GM12878 (cell line): Measurements from ENCODE around the gene TTC23. TPM values are rescaled to one million over a fixed set of nuclear protein-coding genes. Genes with fewer than 3 reads are reported as not detected.

ENCODE experiments used
- CEBPZ ChIP-seq: fragments of 150-350 bp; IDR thresholded peaks from 2 replicates; pipeline ENCODE4 v1.6.1; 2016; ENCODE audit warnings: low read depth, low read length
- CREM ChIP-seq: IDR thresholded peaks from 2 replicates; pipeline ENCODE4 v1.6.1; 2014; ENCODE audit warnings: antibody characterized with exemption, low read depth
- EED ChIP-seq: sonication (generic); IDR thresholded peaks from 2 replicates; pipeline ENCODE4 v1.6.1; 2016; ENCODE audit warnings: antibody characterized with exemption, low read depth
- HDGF ChIP-seq: fragments of 450-650 bp; IDR thresholded peaks from 2 replicates; pipeline ENCODE4 v1.6.1; 2016; ENCODE audit warnings: antibody characterized with exemption
- HSF1 ChIP-seq: fragments of 150-350 bp; IDR thresholded peaks from 2 replicates; pipeline ENCODE4 v1.6.1; 2014; ENCODE audit warnings: mild to moderate bottlenecking, low read depth, low read length
- KDM1A ChIP-seq: fragments of 200-600 bp; sonication (generic); IDR thresholded peaks from 2 replicates; pipeline ENCODE4 v1.6.1; 2016; ENCODE audit warnings: borderline replicate concordance
- MYB ChIP-seq: fragments of 150-350 bp; IDR thresholded peaks from 2 replicates; pipeline ENCODE4 v1.6.1; 2014; ENCODE audit warnings: mild to moderate bottlenecking, low read depth, low read length, borderline replicate concordance
- NFIC ChIP-seq: IDR thresholded peaks from 2 replicates; pipeline ENCODE4 v1.6.1; 2012; ENCODE audit warnings: low read depth, mild to moderate bottlenecking, inconsistent platforms, low read length, moderate library complexity
- NFYA ChIP-seq: IDR thresholded peaks from 2 replicates; pipeline ENCODE4 v1.6.1; 2011; ENCODE audit warnings: low read depth, mild to moderate bottlenecking, low read length, improper control_type of control experiment, borderline replicate concordance
- STAT3 ChIP-seq: IDR thresholded peaks from 2 replicates; pipeline ENCODE4 v1.6.1; 2011; ENCODE audit warnings: low read depth, low read length, improper control_type of control experiment
- ZBED1 ChIP-seq: IDR thresholded peaks from 2 replicates; pipeline ENCODE4 v1.6.1; 2016; ENCODE audit warnings: borderline replicate concordance
- polyA plus RNA-seq, 11 experiments: library from polyadenylated mRNA; depleted of rRNA in 4 of 11; unstranded in 6 of 11; stranded (reverse) in 5 of 11; fragments of >200 nt; fragmentation: Nextera tagmentation in 4 of 11; fragmentation: Illumina TruSeq in 1 of 11; extraction: Ambion mirVana in 4 of 11; extraction: Trizol in 1 of 11; gene quantifications; 1 replicate in 1 of 11; 2 replicates in 10 of 11; pipeline versions ENCODE4 v1.2.1 to v1.2.3, GENCODE V29; 2011 to 2016; ENCODE audit warnings: inconsistent platforms in 2 of 11, missing spikeins in 2 of 11, low read depth in 1 of 11
- total RNA-seq, 4 experiments: library from RNA; depleted of rRNA in 3 of 4; stranded (reverse); fragments of >200 nt in 3 of 4; fragmentation: Illumina TruSeq in 1 of 4; extraction: Trizol in 1 of 4; gene quantifications; 2 replicates each; pipeline versions ENCODE4 v1.2.1 to v1.2.3, GENCODE V29; 2013 to 2021
- TF ChIP-seq, protein P1 (sequence below): fragments of 450-650 bp; formaldehyde crosslinking; IDR thresholded peaks from 2 replicates; pipeline ENCODE4 v1.5.0; 2022; ENCODE audit warnings: mild to moderate bottlenecking, missing genetic modification characterization

TTC23 gene
- total and polyA plus RNA-seq, 10 of the 15 experiments (the other 5 are each of a cell fraction or from before 2014, with no cell fraction given): 1.2 to 9.0 (median 6.5) TPM

DNA sequence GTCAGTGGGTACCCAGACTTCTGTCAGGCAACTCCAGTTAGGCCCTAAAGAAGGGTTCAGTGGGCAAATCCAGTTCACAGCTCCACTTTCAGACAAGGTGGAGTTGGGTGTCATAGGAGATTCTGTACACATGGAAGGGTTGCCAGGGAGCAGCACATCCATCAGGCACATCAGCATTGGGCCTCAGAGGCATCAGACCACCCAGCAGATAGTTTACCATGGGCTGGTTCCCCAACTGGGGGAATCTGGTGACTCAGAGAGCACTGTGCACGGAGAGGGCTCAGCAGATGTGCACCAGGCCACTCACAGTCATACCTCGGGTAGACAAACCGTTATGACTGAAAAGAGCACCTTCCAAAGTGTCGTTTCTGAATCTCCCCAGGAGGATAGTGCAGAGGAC is 117.3 kb downstream of the TTC23 start (continued):
- TF ChIP-seq CEBPZ: no peak
- no peak for TF ChIP-seq HDGF
- TF ChIP-seq EED: no peak
- no peak for TF ChIP-seq ZBED1
- TF ChIP-seq MYB: no peak
- no peak for TF ChIP-seq CREM
- no peak for TF ChIP-seq NFYA
- no peak for TF ChIP-seq HSF1
- no peak for TF ChIP-seq STAT3
- no peak for TF ChIP-seq NFIC
- TF ChIP-seq KDM1A: no peak
- TF ChIP-seq, protein P1, sequence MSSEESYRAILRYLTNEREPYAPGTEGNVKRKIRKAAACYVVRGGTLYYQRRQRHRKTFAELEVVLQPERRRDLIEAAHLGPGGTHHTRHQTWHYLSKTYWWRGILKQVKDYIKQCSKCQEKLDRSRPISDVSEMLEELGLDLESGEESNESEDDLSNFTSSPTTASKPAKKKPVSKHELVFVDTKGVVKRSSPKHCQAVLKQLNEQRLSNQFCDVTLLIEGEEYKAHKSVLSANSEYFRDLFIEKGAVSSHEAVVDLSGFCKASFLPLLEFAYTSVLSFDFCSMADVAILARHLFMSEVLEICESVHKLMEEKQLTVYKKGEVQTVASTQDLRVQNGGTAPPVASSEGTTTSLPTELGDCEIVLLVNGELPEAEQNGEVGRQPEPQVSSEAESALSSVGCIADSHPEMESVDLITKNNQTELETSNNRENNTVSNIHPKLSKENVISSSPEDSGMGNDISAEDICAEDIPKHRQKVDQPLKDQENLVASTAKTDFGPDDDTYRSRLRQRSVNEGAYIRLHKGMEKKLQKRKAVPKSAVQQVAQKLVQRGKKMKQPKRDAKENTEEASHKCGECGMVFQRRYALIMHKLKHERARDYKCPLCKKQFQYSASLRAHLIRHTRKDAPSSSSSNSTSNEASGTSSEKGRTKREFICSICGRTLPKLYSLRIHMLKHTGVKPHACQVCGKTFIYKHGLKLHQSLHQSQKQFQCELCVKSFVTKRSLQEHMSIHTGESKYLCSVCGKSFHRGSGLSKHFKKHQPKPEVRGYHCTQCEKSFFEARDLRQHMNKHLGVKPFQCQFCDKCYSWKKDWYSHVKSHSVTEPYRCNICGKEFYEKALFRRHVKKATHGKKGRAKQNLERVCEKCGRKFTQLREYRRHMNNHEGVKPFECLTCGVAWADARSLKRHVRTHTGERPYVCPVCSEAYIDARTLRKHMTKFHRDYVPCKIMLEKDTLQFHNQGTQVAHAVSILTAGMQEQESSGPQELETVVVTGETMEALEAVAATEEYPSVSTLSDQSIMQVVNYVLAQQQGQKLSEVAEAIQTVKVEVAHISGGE (CRISPR knock-in tag): no peak
- TF ChIP-seq, all 136 proteins: peak for 0
